Measurements from ENCODE around the gene CDH4.

DNA sequence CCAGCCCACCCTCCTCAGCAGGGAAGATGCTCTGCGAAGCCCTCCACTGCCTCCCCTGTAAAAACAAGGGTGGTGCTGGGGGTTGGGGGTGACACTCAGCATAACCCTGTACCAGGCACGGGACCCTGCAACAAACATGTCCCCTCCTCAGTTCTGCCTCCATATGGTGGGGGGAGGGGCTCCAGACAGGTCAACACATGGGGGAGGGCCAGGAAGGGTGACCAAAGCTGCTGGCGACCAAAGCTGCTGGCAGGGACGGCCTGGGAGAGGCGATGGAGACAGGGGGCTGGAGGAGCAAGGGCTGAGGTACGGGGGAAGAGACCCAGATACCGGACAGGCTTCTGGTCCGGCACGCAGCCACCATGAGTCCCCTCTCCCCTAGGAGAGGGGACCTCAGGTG is 690.5 kb downstream of the CDH4 start:
- TF ChIP-seq POLR2A (IDR thresholded peaks at IDR 0.05) (no peak), POLR2AphosphoS5 (IDR thresholded peaks at IDR 0.05) (no peak)
- TF ChIP-seq, protein P1, sequence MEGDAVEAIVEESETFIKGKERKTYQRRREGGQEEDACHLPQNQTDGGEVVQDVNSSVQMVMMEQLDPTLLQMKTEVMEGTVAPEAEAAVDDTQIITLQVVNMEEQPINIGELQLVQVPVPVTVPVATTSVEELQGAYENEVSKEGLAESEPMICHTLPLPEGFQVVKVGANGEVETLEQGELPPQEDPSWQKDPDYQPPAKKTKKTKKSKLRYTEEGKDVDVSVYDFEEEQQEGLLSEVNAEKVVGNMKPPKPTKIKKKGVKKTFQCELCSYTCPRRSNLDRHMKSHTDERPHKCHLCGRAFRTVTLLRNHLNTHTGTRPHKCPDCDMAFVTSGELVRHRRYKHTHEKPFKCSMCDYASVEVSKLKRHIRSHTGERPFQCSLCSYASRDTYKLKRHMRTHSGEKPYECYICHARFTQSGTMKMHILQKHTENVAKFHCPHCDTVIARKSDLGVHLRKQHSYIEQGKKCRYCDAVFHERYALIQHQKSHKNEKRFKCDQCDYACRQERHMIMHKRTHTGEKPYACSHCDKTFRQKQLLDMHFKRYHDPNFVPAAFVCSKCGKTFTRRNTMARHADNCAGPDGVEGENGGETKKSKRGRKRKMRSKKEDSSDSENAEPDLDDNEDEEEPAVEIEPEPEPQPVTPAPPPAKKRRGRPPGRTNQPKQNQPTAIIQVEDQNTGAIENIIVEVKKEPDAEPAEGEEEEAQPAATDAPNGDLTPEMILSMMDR (IDR thresholded peaks at IDR 0.05): no peak

Measured in prostate gland (tissue), 2 donors.